A172 (cell line): ENCODE measurements around the gene DCUN1D3. TPM values are rescaled to one million over a fixed set of nuclear protein-coding genes. Genes with fewer than 3 reads are reported as not detected.
"Not testable (repeated sequence)": the region's sequence is repeated elsewhere in the genome, so short reads cannot be mapped to it uniquely, and the experiment has no call there.

Experiments used
- DNase-seq: peaks from one replicate; pipeline ENCODE4 v3.0.0-alpha.2; 2015; ENCODE audit warnings: low spot score
- total RNA-seq: library from RNA; depleted of rRNA; stranded (reverse); fragments of >200 nt; shearing (Covaris generic); gene quantifications from 2 replicates; pipeline ENCODE4 v1.2.3, GENCODE V29; 2014; rRNA removed

Gene DCUN1D3, protein sequence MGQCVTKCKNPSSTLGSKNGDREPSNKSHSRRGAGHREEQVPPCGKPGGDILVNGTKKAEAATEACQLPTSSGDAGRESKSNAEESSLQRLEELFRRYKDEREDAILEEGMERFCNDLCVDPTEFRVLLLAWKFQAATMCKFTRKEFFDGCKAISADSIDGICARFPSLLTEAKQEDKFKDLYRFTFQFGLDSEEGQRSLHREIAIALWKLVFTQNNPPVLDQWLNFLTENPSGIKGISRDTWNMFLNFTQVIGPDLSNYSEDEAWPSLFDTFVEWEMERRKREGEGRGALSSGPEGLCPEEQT
- 26.1 and 28.8 TPM in 2 replicates for total RNA-seq

DNA sequence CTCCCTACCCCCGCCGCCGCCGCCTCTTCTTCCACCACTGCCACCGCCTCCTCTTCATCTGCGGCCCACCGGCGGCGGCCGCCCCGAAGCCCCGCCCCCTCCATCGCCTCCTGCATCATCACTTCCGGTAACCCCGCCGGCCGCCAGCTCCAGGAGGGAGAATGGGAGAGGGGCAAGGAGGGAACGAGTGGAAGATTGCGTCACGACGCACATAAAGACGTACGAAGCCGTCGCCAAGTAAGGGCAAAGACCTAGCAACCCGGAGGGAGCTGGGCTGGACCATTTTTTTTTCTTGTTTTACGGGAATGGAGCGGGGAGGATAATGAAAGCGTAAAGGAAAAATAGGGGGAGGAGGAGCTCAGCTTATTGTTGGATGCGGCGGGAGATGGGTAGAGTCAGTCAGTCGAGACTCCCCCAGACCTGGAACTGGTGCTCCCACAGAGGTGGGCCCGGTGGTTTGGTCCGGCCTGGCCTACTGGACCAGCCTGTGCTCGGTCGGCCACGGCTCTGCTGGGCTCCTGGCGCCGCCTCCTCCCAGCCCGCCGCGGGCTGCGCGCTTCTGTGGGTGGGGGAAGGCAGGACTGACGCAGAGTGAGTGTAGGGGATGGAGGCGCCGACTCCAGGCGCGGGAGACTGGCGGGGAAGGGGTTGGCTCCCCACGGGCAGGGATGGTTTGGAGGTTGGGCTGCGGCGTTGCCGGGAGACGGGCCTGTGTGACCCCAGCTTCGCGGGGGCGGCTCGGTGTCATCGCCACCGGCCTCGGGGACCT is at the start of gene DCUN1D3, which contains the start of gene LYRM1:
Gene DCUN1D3, minus strand, starts transcription at position 60 of the 769 bp plus-strand sequence. CDS start 37,820 bp downstream, outside the sequence.
Gene LYRM1, plus strand, starts transcription at position 473 of the 769 bp plus-strand sequence. CDS start 14,785 bp downstream, outside the sequence.
- peak; percentile 98 for DNase-seq

DNA sequence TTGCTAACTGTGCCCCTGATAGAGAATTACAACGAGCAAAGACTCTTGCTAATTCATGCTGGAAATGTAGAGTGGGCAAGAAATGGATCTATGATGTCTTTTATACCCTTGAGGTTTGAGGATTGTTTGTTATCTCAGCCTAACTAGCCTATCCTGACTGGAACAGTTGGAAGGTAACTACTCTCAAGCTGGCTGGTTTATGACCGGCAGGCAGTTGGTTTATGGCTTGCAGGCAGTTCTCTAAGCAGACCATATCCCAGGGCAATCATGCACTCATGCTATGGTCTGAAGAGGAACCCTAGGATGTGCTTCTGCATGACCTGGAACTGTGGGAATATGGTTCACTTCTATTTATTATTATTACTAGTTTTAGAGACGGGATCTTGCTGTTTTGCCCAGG is 49.5 kb upstream of the DCUN1D3 start:
- no peak for DNase-seq

DNA sequence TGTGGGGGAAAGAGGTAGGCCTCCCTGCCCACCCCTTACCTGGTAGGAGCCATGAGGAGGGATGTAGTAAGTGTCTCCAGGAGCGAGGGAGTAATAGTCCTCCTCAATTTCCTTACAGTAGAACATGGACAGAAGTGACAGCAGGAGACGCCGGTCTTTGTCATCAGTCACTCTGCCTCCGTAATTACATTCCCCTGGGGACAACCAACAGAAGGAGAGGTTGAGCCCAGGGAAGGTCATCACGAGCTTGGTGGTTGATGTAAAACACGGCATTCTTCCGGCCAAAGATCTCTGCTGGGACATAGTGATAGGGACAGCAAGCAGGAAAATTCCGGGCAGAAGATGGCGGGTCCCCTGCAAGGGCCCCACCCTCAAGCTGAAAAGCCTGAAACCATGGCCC is 48.3 kb upstream of the DCUN1D3 start:
- DNase-seq: no peak

DNA sequence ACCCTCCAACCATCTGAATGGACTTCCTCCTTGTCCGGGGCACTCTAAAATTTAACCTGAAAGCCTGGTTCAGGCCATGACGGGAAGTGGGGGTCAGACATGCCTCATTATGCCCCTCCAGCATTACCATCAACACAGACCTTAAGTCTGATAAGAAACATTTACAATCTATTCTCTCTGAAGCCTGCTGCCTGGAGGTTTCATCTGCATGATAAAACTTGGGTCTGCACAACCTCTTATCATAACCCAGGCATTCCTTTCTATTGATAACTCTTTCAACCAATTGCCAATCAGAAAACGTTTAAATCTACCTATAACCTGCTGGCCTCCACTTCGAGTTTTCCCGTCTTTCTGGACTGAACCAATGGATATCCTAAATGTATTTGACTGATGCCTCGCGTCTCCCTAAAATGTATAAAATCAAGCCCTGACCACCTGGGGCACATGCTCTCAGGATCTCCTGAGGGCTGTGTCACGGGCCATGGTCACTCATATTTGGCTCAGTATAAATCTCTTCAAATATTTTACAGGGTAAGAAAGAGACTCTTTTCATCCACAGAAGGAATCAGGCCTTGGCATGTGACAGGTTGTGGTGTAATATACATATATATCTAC is 46.0 kb upstream of the DCUN1D3 start:
- DNase-seq: no peak

DNA sequence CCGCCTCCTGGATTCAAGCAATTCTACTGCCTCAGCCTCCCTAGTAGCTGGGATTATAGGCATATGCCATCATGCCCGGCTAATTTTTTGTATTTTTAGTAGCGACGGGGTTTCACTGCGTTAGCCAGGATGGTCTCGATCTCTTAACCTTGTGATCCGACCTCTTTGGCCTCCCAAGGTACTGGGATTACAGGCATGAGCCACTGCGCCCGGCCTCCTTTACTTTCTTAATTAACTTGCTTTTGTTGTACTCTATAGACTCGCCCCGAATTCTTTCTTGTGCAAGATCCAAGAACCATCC is 45.4 kb upstream of the DCUN1D3 start:
- not testable (repeated sequence) for DNase-seq

DNA sequence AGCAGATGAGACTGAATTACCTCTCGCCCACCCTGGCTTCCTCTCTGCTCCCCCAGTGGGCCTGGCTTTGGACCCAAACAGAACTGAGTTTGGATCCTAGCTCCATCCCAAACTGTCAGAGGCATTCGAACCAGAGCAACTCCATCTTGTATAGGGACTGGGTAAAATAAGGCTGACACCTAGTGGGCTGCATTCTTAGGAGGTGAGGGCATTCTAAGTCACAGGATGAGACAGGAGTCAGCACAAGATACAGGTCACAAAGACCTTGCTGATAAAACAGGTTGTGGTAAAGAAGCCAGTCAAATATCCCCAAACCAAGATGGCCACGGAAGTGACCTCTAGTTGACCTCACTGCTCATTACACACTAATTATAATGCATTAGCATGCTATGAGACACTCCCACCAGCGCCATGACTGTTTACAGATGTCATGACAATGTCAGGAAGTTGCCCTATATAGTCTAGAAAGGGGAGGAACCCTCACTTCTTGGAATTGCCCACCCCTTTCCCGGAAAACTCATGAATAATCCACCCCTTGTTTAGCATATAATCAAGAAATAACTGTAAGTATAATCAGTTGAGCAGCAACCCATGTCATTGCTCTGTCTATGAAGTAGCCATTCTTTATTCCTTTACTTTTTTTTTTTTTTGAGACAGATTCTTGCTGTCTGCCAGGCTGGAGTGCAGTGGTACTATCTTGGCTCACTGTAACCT is 44.9 kb upstream of the DCUN1D3 start:
- peak; percentile 40 for DNase-seq

DNA sequence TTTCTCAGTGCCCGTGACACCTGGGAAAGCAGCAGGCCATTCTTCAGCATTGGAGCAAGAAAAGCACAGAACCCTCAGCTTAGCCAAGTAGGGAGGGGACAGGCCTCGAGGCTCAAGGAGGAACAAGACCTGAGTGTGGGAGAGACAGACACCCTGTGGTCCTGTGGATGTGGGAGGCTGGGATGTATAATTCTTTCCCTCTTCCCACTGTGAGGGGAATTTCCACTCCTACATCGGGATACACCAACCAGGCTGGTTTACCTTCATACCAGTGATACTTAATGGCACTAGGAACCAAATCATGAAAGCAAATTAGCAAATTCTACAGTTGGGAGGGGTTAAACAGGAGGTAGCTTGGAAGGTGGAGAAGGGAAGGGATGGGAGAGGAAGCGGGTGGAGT is 42.1 kb upstream of the DCUN1D3 start:
- DNase-seq: no peak

DNA sequence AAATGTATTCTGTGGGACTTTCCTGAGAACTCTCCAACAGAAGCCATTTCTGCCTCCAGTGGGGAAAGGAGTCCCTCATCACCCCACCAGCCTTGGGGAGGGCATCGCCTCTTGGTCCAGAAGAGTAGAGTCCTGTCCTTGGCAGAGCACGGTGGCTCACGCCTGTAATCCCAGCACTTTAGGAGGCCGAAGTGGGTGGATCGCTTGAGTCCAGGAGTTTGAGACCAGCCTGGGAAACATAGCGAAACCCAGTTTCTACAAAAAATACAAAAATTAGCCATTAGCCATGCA is 41.4 kb upstream of the DCUN1D3 start:
- DNase-seq: no peak

DNA sequence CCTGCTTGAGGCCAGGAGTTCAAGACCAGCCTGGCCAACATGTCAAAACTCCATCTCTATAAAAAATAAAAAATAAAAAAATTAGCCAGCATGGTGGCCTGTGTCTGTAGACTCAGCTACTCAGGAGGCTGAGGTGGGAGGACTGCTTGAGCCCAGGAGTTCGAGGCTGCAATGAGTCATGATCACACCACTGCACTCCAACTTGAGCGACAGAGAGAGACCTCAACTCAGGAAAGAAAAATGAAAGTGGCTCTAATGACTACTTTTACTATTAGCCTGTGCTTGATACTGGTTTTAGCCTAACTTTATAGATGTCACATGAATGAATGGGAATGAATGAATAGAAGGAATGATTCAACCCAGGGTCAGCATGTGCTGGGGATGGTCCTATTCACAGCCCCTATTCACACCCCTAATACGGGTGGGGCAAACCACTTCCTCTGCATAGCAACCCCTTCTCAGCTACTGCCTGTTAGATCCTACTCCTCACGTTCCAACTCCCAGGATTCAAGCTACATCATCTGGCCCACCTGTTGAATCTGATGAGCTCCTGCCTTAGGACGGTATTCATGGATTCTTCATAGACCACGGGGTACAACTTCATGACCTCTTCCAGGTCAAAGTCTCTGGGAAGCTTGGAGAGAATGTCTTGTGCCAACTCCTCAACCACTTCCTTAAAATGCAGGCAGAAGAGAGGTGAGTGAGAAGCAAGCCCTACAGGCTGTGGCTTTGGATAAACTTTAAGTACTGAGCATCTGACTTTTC is 40.9 kb upstream of the DCUN1D3 start:
- DNase-seq: no peak

DNA sequence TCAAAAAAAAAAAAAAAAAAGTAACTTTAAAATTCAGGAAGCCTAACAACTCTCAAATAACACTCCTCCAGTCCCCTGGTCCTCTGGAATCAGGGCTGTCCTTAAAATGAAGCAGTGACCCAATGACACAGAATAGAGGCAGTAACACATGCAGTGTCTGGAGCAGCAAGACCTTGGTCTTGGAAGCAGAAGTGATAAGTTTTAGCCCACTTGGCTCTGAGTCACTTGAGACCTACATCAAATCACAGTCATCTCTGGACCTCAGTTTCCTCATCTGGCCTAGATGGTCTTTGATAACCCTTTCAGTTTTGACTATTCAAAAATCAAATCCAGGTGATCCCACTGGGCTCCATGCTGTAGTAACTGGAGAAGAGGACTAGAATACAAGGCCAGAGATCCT is 39.5 kb upstream of the DCUN1D3 start:
- no peak for DNase-seq

DNA sequence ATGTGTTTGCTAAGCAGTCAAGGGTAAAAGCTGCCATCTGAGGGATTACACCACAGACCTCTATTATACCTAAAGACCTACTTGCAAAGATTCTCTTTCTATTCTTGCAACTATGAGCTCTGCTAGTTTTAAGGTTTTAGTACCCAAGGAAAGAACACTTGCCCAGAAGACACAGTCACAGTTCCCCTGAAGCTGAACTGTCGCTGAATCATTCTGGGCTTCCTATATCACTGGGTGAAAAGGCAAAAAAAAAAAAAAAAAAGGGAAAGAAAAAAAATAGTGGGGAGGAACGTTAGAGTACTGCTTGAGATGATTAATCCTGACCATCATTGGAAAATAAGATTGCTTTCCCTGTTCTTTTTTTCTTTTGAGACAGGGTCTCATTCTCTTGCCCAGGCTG is 38.3 kb upstream of the DCUN1D3 start:
- peak; percentile 31 for DNase-seq

DNA sequence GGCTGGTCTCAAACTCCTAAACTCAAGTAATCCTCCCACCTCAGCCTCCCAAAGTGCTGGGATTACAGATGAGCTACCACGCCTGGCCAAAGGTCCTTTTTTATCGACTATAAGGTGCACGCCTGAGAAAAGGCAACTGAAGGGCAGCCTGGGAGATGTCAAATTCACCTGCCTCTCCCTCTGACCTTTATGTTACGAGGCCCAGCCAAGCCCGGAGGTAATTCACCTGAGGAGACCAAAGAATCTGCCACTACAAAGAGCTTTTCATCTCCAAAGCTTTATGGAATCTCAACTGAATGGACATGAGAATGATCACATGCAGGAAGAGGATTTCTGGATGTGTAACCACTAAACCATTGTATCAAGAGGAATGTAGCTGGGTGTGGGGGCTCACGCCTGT is 37.6 kb upstream of the DCUN1D3 start:
- DNase-seq: no peak

DNA sequence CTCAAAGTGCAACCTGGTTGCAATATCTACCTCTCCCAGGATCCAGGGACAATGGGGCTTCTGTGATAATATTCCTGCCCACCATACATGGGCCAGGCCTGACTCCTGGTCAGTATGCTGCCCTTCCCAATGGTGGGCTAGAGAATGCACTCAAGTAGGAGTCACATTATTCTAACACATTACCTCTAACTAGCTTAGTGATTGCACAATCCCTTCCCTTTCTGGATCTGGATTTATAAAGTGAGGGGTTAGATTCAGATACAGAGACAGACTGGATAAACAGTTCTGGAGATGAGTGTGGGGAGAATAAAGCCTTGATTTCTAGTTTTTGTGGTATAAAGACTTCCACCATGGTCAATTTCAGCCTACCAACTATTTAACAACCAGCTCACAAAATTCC is 33.4 kb upstream of the DCUN1D3 start:
- no peak for DNase-seq

DNA sequence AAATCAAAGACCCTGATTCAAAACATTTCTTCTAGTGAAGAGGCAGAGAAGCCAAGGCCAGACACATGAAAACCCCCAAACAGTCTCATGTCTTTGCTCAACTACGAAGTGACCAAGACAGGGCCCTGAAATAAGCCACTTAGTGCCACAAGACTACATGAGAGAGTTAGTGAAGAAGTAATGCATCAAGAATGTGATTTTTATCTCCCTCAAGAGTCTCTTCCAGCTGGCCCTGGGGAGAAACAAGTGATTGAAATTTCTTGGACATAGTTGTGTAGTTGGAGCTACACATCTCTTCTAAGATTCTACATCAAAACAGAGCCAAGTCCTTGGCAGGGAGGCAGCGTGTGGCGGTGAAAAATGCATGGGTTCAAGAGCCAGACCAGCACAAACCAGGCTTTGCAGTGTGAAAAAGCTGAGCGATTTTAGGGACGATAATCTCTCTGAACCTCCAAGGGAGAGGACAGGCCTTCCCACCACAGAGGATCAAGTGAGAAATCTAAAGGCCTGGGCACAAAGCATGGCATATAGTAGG is 31.0 kb upstream of the DCUN1D3 start:
- no peak for DNase-seq

DNA sequence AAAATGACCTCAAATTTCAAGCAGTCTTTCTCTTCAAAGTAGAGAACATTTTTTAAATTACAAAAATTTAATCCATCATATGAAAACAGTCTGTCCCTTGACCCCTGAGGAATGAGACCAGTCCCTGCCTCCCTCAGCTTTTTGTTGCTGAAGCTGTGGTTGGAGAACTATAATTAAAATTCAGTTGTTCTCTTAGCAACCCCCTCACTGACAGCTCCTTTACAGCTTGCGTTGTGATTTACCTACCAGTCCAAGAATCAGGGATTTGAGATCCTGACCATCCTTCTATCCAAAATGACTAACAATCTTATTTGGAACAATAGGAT is 30.2 kb upstream of the DCUN1D3 start:
- DNase-seq: no peak

DNA sequence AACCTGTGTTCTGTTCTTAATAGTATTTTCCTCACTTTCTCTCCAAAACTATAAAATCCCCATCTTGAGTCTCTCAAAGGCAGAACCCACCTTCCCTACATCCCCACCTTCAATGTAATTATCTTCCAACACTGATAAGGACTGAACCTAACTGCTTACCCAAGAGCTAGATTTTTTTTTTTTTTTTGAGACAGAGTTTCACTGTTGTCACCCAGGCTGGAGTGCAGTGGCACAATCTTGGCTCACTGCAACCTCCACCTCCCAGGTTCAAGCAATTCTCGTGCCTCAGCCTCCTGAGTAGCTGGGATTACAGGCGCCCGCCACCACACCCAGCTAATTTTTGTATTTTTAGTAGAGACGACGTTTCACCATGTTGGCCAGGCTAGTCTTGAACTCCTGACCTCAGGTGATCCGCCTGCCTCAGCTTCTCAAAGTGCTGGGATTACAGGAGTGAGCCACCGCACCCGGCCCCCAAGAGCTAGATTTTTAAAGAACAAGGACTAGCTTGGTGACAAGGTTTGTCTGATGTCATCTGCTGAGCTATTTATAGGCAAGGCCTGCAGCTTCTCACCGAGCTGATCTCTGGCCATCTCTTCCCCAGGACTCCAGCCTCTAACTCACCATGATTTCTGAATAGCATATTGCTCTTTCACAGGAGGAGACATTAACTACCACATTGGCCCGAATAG is 29.7 kb upstream of the DCUN1D3 start:
- DNase-seq: not testable (repeated sequence)

DNA sequence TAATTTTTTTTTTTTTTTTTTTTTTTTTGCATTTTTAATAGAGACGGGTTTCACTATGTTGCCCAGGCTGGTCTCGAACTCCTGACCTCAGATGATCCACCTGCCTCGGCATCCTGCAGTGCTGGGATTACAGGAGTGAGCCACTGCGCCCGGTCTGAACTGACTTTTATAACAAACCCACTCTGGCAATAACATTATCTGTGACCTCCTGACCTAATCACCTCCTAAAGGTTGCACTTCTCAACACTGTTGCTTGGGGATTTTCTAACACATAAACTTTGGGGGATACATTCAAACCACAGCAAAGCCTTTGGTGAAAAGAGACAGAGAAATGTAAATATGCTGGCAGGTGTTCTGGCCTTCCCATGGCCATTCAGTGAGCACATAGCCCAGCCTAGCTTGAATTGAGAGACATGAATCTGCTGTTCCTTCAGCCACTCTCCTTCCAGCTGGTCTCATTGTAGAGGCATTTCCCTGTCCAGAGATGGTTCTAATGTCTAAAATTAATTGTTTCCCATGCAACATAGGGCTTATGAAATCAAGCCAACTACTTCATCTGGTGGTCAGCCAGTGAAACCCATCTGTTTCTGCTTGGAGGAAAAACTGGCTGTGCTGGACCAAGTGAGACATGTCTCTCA is 28.7 kb upstream of the DCUN1D3 start:
- DNase-seq: no peak

DNA sequence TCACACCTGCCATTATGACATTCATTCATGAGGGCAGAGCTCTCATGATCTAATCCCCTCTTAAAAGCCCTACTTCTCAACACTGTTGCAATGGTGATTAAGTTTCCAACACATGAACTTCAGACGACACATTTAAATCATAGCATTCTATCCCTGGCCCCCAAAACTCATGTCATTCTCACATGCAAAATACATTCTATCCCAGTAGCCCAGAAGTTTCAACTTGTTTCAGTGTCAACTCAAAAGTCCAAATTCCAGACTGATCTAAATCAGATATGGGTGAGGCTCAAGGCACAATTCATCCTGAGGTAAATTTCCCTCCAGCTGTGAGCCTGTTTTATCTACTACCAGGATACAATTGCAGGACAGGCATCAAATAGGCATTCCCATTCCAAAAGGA is 25.6 kb upstream of the DCUN1D3 start:
- no peak for DNase-seq

DNA sequence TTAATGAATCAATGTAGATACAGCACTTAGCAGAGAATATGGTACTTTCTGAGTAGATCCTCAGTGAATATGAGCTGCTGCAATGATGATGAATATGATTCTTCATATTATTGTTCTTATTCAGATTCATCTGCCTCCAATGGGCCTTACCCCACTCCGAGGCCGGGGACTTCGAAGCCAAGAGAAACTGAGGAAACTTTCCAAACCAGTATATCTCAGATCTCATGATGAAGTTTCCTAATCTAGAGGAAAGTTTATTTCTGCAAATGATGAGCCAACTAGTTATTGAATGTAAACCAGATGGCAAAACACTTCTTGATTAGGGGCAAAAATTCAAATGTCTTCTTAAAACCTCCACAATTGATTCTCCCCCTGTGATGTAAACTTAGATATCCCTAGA is 23.7 kb upstream of the DCUN1D3 start:
- no peak for DNase-seq

DNA sequence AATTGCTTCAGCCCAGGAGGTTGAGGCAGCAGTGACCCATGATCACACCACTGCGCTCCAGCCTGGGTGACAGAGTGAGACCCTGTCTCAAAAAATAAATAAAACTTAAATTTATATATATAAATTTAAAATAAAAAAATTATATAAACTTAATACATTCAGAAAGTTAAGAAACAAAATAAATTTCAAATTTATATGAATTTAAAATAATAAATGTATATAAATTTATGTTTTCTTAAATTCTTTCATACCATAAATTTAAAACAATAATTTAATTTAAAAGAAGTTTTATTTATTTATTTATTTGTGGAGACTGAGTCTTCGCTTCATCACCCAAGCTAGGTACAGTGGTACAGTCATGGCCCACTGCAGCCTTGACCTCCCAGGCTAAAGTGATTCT is 20.6 kb upstream of the DCUN1D3 start:
- no peak for DNase-seq

DNA sequence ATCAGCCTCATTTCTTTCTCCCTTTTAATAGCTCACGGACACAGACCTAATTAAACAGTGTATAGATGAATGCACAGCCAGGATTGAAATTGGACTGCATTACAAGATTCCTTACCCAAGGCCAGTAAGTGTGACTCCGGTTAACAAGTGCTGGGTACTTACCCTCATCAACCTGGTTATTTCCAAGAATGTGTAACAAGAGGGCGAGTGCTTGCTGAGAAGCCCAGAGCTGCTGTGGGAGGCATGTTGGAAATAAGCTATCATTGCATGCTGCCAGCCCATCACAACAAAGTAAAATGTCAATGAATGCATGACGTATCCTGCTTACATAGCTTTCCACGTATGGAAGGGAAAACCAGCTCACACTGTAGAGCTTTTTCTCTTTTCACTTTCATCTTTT is 19.9 kb upstream of the DCUN1D3 start:
- DNase-seq: no peak
